Kidney (tissue), 14 donors: ENCODE results near the gene ZBTB22. TPM values are rescaled to one million over a fixed set of nuclear protein-coding genes. Genes with fewer than 3 reads are reported as not detected.

Experiments
- DNase-seq, 5 donors: peaks; one replicate each; pipeline ENCODE4 v3.0.0-alpha.2; 2013 to 2020
- FAIRE-seq: peaks from 2 replicates; lab custom pipeline; 2012; peaks lifted over from hg19 to GRCh38; lab: Jason Lieb, UNC
- H3K27ac ChIP-seq, 2 donors: one replicate each; pipeline ENCODE4 v1.7.0; 2013; ENCODE audit warnings: low read depth in 2 of 2, low read length in 2 of 2, inconsistent platforms in 1 of 2
- H3K27me3 ChIP-seq: one replicate; pipeline ENCODE4 v1.7.1; 2013; ENCODE audit warnings: low read length, inconsistent platforms; ENCODE audit not compliant: control insufficient read depth, insufficient read depth
- H3K36me3 ChIP-seq, 3 donors: one replicate each; pipeline versions ENCODE4 v1.7.0 to v1.7.1; 2013; ENCODE audit warnings: low read length in 3 of 3, control low read depth in 1 of 3, inconsistent platforms in 1 of 3; ENCODE audit not compliant: insufficient read depth in 3 of 3, control insufficient read depth in 2 of 3
- H3K4me1 ChIP-seq, 3 donors: one replicate each; pipeline versions ENCODE4 v1.7.0 to v1.7.1; 2013; ENCODE audit warnings: low read length in 3 of 3, inconsistent platforms in 1 of 3, low read depth in 1 of 3; ENCODE audit not compliant: control insufficient read depth in 2 of 3, insufficient read depth in 2 of 3
- H3K4me3 ChIP-seq, 3 donors: one replicate each; pipeline versions ENCODE4 v1.7.0 to v1.8.1; 2013; ENCODE audit warnings: low read length in 3 of 3, control low read depth in 1 of 3, inconsistent platforms in 1 of 3
- H3K9ac ChIP-seq, 3 donors: one replicate each; pipeline versions ENCODE4 v1.7.0 to v1.7.1; 2013; ENCODE audit warnings: low read length in 3 of 3, control low read depth in 1 of 3, inconsistent platforms in 1 of 3
- H3K9me3 ChIP-seq, 3 donors: one replicate each; pipeline versions ENCODE4 v1.7.0 to v1.7.1; 2013; ENCODE audit warnings: low read length in 3 of 3, control low read depth in 1 of 3, inconsistent platforms in 1 of 3; ENCODE audit not compliant: control insufficient read depth in 2 of 3, insufficient read depth in 1 of 3
- CTCF ChIP-seq: IDR thresholded peaks from 3 replicates; pipeline ENCODE4 v1.5.1; 2012; ENCODE audit warnings: mild to moderate bottlenecking, moderate library complexity, borderline replicate concordance; ENCODE audit not compliant: insufficient read depth; ENCODE audit errors: extremely low read depth
- intact Hi-C: fragments of 100-400 bp; cut with DNase I; formaldehyde crosslinking; loops from one replicate; pipeline ENCODE4 v1.11.1; 2022
- polyA plus RNA-seq: library from polyadenylated mRNA; stranded (reverse); fragments of 350-450 nt; fragmentation: Illumina TruSeq; extraction: RNeasy Lipid Tissue Mini Kit (QIAGEN cat#74804); gene quantifications from one replicate; pipeline ENCODE4 v1.2.3, GENCODE V29; 2014; ENCODE audit warnings: low read depth, low replicate concordance; ENCODE audit not compliant: insufficient read depth
- total RNA-seq: library from RNA; stranded (reverse); fragmentation: NEBNext Ultra II Directional; extraction: Animal tissue kit (Norgen Biotek cat#: 25700); gene quantifications from one replicate; pipeline ENCODE4 v1.2.1, GENCODE V29; 2021
- donor health status: control.
- donor health status: control.
- donor health status: control.
- donor health status: control.
- donor health status: control.
- donor health status: DM: yes; HTN: yes; CAD: no.
- donor health status: Normal renal cell carcinoma (clear cell type).

Gene ZBTB22
- total and polyA plus RNA-seq, 2 donors from 2014 or later, result 16.3 to 22.9 TPM

DNA sequence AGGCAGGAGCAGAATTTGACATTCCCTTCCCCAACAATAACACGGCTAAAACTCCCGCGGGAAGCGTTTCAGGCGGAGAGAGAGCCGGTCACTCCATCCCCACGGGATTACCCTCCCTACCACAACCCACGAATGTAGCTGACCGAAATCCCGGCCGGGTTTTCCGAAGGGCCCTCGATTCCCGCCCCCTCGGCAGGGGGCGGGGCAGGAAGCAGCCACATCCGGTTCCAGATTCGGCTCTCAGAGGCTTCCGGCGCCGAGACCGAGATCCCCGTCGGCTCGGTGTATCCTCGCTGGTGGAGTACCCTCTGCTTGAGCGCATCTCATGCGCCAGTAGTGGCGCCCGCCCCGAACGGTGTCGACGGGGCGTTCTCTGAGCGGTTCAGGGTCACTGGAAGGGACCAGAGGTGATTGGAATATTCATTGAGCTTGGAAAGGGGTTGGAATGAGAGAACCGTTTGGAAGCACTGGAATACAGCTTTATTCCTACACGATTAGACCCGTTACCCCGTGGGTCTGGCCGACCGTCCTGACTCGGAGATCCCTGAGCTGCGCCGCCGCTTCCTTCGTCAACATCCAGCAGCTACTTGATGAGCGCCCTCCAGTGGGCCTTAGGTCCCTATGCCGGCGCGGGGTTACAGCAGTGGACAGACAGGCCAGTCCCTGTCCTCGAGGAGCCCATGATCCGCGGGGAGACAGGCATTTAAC, 18.2 kb downstream of the ZBTB22 start:
- H3K27ac ChIP-seq, result peak overlapping the region; percentile 96 to 98
- peak overlapping the region; percentile 81 to 97 (median 92) for H3K4me3 ChIP-seq
- intact Hi-C loops, result no loop called here
- H3K36me3 ChIP-seq, result peaks cover 4 to 14% (median 9%) of the 10 kb centered on the region in 3 donors
- DNase-seq, result peak; percentile 93 to 97 (median 96)
- FAIRE-seq, result no peak
- H3K27me3 ChIP-seq, result no peaks in the 10 kb centered on the region
- TF ChIP-seq CTCF, result peak; percentile 52
- H3K9me3 ChIP-seq, result no peaks in the 10 kb centered on the region
- peaks cover 0 to 13% (median 0%) of the 10 kb centered on the region in 3 donors for H3K4me1 ChIP-seq
- peak overlapping the region; percentile 81 to 95 (median 88) for H3K9ac ChIP-seq

GRCh38 chr6:33298773-33299236, 18.7 kb downstream of the ZBTB22 start, which contains the start of gene RGL2:
TSS of gene RGL2 (minus strand) at chr6:33298942. CDS start at chr6:33298610, 332 bp downstream.
- FAIRE-seq (no peak), DNase-seq (peak in 3 of 5 donors; percentile 49 to 97 (median 87))
- TF ChIP-seq CTCF, result no peak
- Histone ChIP-seq H3K4me1 (peaks cover 0 to 13% (median 0%) of the 10 kb centered on the region in 3 donors), H3K9me3 (no peaks in the 10 kb centered on the region), H3K9ac (peak within 1 kb of the TSS; percentile 81 to 95 (median 88)), H3K27me3 (no peaks in the 10 kb centered on the region), H3K27ac (peak within 1 kb of the TSS; percentile 96 to 98), H3K4me3 (peak within 1 kb of the TSS; percentile 82 to 97 (median 92)), H3K36me3 (peaks cover 3 to 13% (median 8%) of the 10 kb centered on the region in 3 donors)
- intact Hi-C loops, result no loop called here

- FAIRE-seq, result no peak
- H3K4me3 ChIP-seq, result peak overlapping the region; percentile 64 to 92 (median 82)
- H3K4me1 ChIP-seq, result peaks cover 0 to 13% (median 0%) of the 10 kb centered on the region in 3 donors
- peak overlapping the region; percentile 96 to 98 for H3K27ac ChIP-seq
- peaks cover 2 to 11% (median 11%) of the 10 kb centered on the region in 3 donors for H3K36me3 ChIP-seq
- no peaks in the 10 kb centered on the region for H3K9me3 ChIP-seq
- peak overlapping the region; percentile 49 to 87 (median 76) for H3K9ac ChIP-seq
- peak; percentile 78 to 90 (median 84) for DNase-seq
- intact Hi-C loops, result no loop called here
- TF ChIP-seq CTCF, result no peak
- H3K27me3 ChIP-seq, result no peaks in the 10 kb centered on the region
These were observed 19.4 kb downstream of the ZBTB22 start for GRCh38 chr6:33297956-33298772.
